Liver (tissue), 9 donors: ENCODE data around the gene KIRREL1. TPM values are rescaled to one million over a fixed set of nuclear protein-coding genes. Genes with fewer than 3 reads are reported as not detected.

Experiments
- DNase-seq: peaks from one replicate; pipeline ENCODE4 v3.0.0-alpha.2; 2017; ENCODE audit warnings: low spot score
- H3K27ac ChIP-seq, 2 donors: one replicate each; pipeline ENCODE4 v1.7.0; 2013; ENCODE audit warnings: inconsistent platforms in 2 of 2, low read length in 2 of 2, control low read depth in 1 of 2, low read depth in 1 of 2, mild to moderate bottlenecking in 1 of 2
- H3K27me3 ChIP-seq, 4 donors: one replicate each; pipeline versions ENCODE4 v1.6.1 to v1.7.0; 2013; ENCODE audit warnings: low read length in 3 of 4, inconsistent platforms in 1 of 4, mild to moderate bottlenecking in 1 of 4, moderate library complexity in 1 of 4; ENCODE audit not compliant: control insufficient read depth in 4 of 4, insufficient read depth in 4 of 4
- H3K36me3 ChIP-seq, 4 donors: one replicate each; pipeline versions ENCODE4 v1.6.1 to v1.7.0; 2013; ENCODE audit warnings: low read length in 3 of 4, mild to moderate bottlenecking in 3 of 4, low read depth in 1 of 4, moderate library complexity in 1 of 4; ENCODE audit not compliant: control insufficient read depth in 4 of 4, insufficient read depth in 3 of 4
- H3K4me1 ChIP-seq, 4 donors: one replicate each; pipeline versions ENCODE4 v1.6.1 to v1.7.0; 2013; ENCODE audit warnings: low read length in 3 of 4, mild to moderate bottlenecking in 3 of 4, moderate library complexity in 1 of 4; ENCODE audit not compliant: control insufficient read depth in 4 of 4, insufficient read depth in 4 of 4
- H3K4me3 ChIP-seq, 3 donors: one replicate each; pipeline versions ENCODE4 v1.6.1 to v1.7.0; 2013; ENCODE audit warnings: low read length in 3 of 3, control low read depth in 1 of 3, low read depth in 1 of 3, mild to moderate bottlenecking in 1 of 3
- H3K9ac ChIP-seq, 2 donors: one replicate each; pipeline ENCODE4 v1.7.0; 2013; ENCODE audit warnings: low read length in 2 of 2, mild to moderate bottlenecking in 2 of 2, moderate library complexity in 2 of 2, control low read depth in 1 of 2, low read depth in 1 of 2
- H3K9me3 ChIP-seq, 4 donors: one replicate each; pipeline versions ENCODE4 v1.6.1 to v1.7.0; 2013; ENCODE audit warnings: low read length in 3 of 4; ENCODE audit not compliant: control insufficient read depth in 4 of 4
- CTCF ChIP-seq: fragments of 150-350 bp; IDR thresholded peaks from 2 replicates; pipeline ENCODE4 v1.5.1; 2017; ENCODE audit warnings: improper control_type of control experiment, low read depth, low read length; ENCODE audit not compliant: missing input control
- EGR1 ChIP-seq, 2 donors: IDR thresholded peaks; 2 replicates each; pipeline ENCODE4 v1.6.1; 2016 to 2018; ENCODE audit warnings: antibody characterized with exemption in 2 of 2, low read depth in 2 of 2
- FOXA1 ChIP-seq: IDR thresholded peaks from 2 replicates; pipeline ENCODE4 v1.6.1; 2016; ENCODE audit warnings: antibody characterized with exemption
- FOXA2 ChIP-seq: IDR thresholded peaks from 2 replicates; pipeline ENCODE4 v1.6.1; 2016; ENCODE audit warnings: antibody characterized with exemption
- GABPA ChIP-seq, 2 donors: IDR thresholded peaks in 1 of 2; conservative IDR thresholded peaks in 1 of 2; 2 replicates each; pipeline ENCODE4 v1.6.1; 2016; ENCODE audit warnings: antibody characterized with exemption in 2 of 2, mild to moderate bottlenecking in 1 of 2, moderate library complexity in 1 of 2
- HNF4A ChIP-seq, 2 donors: conservative IDR thresholded peaks; 2 replicates each; pipeline ENCODE4 v1.6.1; 2016; ENCODE audit warnings: antibody characterized with exemption in 2 of 2, mild to moderate bottlenecking in 2 of 2
- HNF4G ChIP-seq: IDR thresholded peaks from 2 replicates; pipeline ENCODE4 v1.6.1; 2016; ENCODE audit warnings: antibody characterized with exemption
- JUND ChIP-seq, 2 donors: IDR thresholded peaks; 2 replicates each; pipeline ENCODE4 v1.6.1; 2016; ENCODE audit warnings: antibody characterized with exemption in 2 of 2
- MAX ChIP-seq: IDR thresholded peaks from 2 replicates; pipeline ENCODE4 v1.6.1; 2016; ENCODE audit warnings: antibody characterized with exemption
- NR2F2 ChIP-seq: IDR thresholded peaks from 2 replicates; pipeline ENCODE4 v1.6.1; 2016; ENCODE audit warnings: antibody characterized with exemption
- RAD21 ChIP-seq, 2 donors: IDR thresholded peaks; 2 replicates each; pipeline ENCODE4 v1.6.1; 2016; ENCODE audit warnings: antibody characterized with exemption in 2 of 2, mild to moderate bottlenecking in 2 of 2
- REST ChIP-seq: IDR thresholded peaks from 2 replicates; pipeline ENCODE4 v1.6.1; 2016; ENCODE audit warnings: antibody characterized with exemption, mild to moderate bottlenecking
- RXRA ChIP-seq, 2 donors: IDR thresholded peaks; 2 replicates each; pipeline ENCODE4 v1.6.1; 2017 to 2018; ENCODE audit warnings: antibody characterized with exemption in 2 of 2, mild to moderate bottlenecking in 1 of 2
- SP1 ChIP-seq: IDR thresholded peaks from 2 replicates; pipeline ENCODE4 v1.6.1; 2018; ENCODE audit warnings: antibody characterized with exemption, mild to moderate bottlenecking
- TAF1 ChIP-seq: conservative IDR thresholded peaks from 2 replicates; pipeline ENCODE4 v1.6.1; 2016; ENCODE audit warnings: antibody characterized with exemption, mild to moderate bottlenecking
- YY1 ChIP-seq: IDR thresholded peaks from 2 replicates; pipeline ENCODE4 v1.6.1; 2016; ENCODE audit warnings: antibody characterized with exemption, mild to moderate bottlenecking
- ZBTB33 ChIP-seq: IDR thresholded peaks from 2 replicates; pipeline ENCODE4 v1.6.1; 2016; ENCODE audit warnings: antibody characterized with exemption
- WGBS: extraction: QIAGEN DNeasy Blood & Tissue Kit; methylation state at CpG from one replicate; pipeline ENCODE4 v1.1.7; 2013; 5-methylcytosine and 5-hydroxymethylcytosine counted together
- polyA plus RNA-seq, 2 donors: library from polyadenylated mRNA; stranded (reverse) in 1 of 2; unstranded in 1 of 2; fragments of 200-250 nt in 1 of 2; fragments of >200 nt in 1 of 2; fragmentation: Nextera tagmentation in 1 of 2; extraction: Ambion mirVana in 1 of 2; gene quantifications; one replicate each; pipeline versions ENCODE4 v1.2.1 to v1.2.3, GENCODE V29; 2013 to 2015
- total RNA-seq, 2 donors: library from RNA; depleted of rRNA; stranded (reverse); fragments of >200 nt; gene quantifications; one replicate each; pipeline ENCODE4 v1.2.3, GENCODE V29; 2014
- TF ChIP-seq, protein P1 (sequence below): IDR thresholded peaks from 2 replicates; pipeline ENCODE4 v1.6.1; 2016; ENCODE audit warnings: antibody characterized with exemption
- donor health status: healthy.
- donor health status: healthy.
- donor health status: healthy.
- donor health status: healthy.
- donor health status: healthy.

Gene KIRREL1
- total and polyA plus RNA-seq, 4 donors, result 0.82 to 6.0 (median 3.1) TPM

GRCh38 chr1:158084336-158084735 lies 90.9 kb downstream of the KIRREL1 start:
- H3K36me3 ChIP-seq, result no peaks in the 10 kb centered on the region
- TF ChIP-seq RXRA (IDR thresholded peaks at IDR 0.05) (no peak), JUND (IDR thresholded peaks at IDR 0.05) (no peak), FOXA2 (no peak), GABPA (IDR thresholded peaks at IDR 0.05 in 1 of 2, conservative IDR thresholded peaks at IDR 0.05 in 1 of 2) (no peak), YY1 (no peak), NR2F2 (no peak), HNF4G (no peak), CTCF (no peak), HNF4A (conservative IDR thresholded peaks at IDR 0.05) (no peak), TAF1 (no peak), EGR1 (IDR thresholded peaks at IDR 0.05; ENCODE audit: low read depth in 2 of 2) (no peak), ZBTB33 (no peak), FOXA1 (no peak), SP1 (no peak), REST (no peak), RAD21 (IDR thresholded peaks at IDR 0.05) (no peak), MAX (no peak)
- TF ChIP-seq, protein P1, sequence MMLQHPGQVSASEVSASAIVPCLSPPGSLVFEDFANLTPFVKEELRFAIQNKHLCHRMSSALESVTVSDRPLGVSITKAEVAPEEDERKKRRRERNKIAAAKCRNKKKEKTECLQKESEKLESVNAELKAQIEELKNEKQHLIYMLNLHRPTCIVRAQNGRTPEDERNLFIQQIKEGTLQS, result no peak
- 91% methylated on average over 8 of the region's 8 CpGs for WGBS

More at GRCh38 chr1:158084336-158084735, 90.9 kb downstream of the KIRREL1 start:
- Histone ChIP-seq H3K27ac (no peak overlapping the region), H3K4me1 (no peaks in the 10 kb centered on the region), H3K4me3 (no peak overlapping the region), H3K9ac (no peak overlapping the region), H3K27me3 (no peaks in the 10 kb centered on the region), H3K9me3 (no peaks in the 10 kb centered on the region)
- no peak for DNase-seq
